Astrocyte of the hippocampus (primary cell): Measurements from ENCODE around the gene PYGM.

ENCODE experiments used
- DNase-seq: peaks from one replicate; pipeline ENCODE4 v3.0.0; 2011; ENCODE audit warnings: low read depth, low spot score

The PYGM gene

GRCh38 chr11:64753380-64754123 lies 6.2 kb downstream of the PYGM start:
- no peak for DNase-seq

GRCh38 chr11:64753019-64753379 lies 6.8 kb downstream of the PYGM start:
- no peak for DNase-seq

DNA sequence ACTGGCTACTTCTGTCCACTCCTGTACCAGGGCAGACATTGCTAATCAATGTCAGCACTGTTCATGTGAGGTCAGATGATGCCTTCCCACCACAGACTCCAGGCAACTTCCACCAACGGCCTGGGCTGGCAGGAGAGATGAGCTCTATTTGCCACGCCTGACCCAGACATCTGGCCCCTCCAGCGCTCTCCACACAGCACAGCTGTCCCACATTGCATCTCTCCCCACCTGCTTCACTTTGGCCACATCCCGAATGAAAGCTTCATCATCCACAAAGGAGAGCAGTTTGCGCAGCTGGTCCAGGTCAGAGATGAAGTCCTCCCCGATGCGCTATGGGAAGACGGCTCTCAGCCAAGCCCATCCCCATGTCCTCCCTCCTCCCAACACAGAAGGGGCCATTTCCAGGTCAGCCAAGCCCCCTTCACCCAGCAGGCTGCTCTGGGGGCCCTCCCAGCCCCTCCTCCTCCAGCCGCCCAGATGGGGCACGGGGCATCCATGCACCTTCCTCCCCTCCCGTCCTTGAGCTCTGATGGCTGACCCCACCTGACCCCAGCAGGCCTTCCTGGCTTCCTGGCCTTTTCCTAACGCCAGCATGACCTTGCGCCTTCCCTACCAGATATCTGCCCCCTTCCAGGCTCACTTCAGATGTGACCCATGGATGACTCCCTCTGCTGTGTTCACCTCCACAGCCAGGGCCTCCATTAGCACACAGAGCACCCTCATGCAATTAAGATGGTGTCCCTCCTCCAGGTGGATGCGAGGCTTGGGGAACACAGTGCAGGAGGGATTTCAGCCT lies 7.4 kb downstream of the PYGM start:
- no peak for DNase-seq

- DNase-seq = no peak
Measured at GRCh38 chr11:64751580-64751979, 8.2 kb downstream of the PYGM start.

DNA sequence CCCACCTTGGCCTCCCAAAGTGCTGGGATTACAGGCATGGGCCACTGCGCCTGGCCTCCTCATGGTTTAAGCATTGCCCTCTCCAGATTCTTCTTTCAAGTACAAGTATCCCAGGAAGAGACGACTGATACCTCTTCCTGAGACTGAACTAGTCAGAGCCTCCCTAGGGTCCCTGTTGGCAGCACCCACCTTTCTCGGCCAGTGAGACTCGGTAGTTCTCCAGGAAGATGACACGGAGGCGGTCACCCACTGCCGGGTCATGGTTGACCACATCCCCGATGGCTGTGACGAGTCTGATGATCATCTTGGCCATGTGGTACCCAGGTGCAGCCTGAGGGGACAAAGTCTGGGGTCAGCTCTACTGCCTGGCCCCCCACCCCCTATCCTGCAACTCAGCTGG lies 8.6 kb downstream of the PYGM start:
- no peak for DNase-seq

- DNase-seq = no peak
Measured at GRCh38 chr11:64750361-64751054, 9.3 kb downstream of the PYGM start.

GRCh38 chr11:64747961-64748665 lies 11.7 kb downstream of the PYGM start:
- no peak for DNase-seq

GRCh38 chr11:64746486-64746885 lies 13.3 kb downstream of the PYGM start:
- no peak for DNase-seq

DNA sequence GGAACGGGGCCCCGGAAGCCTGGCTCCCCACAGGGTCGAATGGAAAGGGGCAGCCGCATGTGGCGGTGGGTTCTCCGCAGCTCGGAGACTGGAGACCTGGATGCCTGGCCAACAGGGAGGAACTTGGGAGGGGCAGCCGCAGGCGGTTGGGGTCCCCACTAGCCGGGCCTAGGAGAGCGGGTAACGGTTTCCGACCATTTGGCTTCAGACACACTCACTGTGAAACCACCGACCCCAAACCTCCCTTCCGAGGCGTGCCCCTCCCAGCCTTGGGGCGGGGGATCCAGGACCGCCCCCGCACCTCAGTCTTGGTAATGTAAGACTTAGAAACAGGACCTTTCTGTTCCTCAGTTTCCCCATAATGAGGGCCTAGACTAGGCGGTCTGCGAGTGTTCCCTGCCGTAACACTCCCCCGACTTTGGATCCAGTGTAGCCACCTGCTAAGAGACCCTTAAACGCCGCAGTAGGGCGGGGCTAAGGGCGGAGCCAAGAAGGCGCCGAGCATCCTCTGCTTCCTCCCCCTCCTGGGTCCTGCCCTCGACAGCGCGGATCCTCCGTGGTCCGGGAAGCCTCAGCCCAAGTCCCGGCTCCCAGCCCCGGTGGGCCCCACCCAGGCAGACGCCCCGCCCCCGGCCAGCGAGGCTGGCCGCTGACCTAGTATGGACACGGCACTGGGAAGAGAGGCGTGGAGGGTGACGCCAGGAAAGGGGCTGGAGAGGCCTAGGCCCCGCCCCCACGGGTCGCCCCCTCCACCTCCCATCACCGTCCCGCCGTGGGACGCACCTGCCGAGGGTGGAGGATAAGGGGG lies 14.0 kb downstream of the PYGM start:
- peak; percentile 70 for DNase-seq

DNA sequence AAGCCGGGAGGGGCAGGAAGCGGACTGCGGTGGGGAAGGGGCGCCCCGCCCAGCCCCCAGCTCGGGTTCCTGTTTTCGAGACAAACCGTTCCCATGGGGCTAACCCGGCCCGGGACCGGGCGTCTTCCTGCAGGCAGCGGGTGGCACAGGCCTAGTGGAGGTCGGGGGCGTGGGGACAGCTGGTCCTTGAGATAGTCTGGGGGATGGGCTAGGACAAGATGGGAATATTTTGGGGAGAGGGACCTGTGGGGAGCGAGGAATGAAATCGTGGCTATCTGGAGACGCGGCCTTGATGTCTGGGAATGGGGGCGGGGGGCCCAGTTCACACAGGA lies 14.6 kb downstream of the PYGM start:
- DNase-seq = peak; percentile 26

- DNase-seq = no peak
Measured at GRCh38 chr11:64744544-64745188, 15.1 kb downstream of the PYGM start.

DNA sequence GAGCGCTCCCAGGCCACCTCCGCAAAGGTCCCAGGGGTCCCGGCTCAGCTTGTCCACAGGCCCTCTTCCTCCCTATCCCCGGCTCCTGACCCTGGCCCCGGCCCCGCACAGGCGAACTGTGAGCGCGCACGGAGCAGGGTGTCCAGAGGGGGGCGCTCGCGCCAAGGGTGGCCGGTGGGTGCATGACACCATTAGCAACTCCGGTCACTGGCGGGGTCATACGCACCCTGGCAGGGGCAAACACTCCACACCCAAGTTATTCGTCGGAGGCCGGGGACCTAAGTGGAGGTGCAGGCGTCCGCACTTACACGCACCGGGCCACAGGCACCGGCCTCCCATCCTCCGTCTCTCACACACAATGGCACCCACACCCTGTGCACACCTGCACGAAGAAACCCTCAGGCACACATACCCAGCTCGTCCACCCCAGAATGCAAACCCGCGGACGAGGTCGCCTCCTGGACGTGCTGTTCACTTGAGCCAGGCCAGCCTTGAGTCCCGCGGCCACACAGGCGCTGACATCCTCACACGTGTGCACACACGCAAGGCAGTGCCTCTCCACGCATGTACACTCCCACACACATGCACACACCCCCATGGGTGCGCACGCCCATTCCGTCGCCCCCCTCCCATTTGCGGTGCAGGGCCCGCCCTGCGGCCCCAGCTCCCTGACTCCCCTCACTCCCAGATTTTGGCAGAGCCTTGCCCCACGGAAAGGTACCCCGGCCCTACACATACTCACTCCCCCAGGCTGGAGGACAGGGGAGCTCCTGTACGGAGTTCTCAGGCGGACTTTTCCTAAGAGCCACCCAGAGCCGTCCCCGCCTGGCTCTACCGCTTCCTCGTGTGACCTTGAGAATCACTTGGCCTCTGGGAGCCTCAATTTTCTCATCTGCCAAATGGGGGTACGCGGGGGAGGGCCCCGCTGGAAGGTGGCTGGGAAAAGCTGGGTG lies 15.9 kb downstream of the PYGM start, which contains the start of gene RASGRP2:
RASGRP2 (minus strand) TSS at position 552 of the 953 bp plus-strand sequence. CDS start 1,276 bp downstream, outside the sequence.
- peak; percentile 49 for DNase-seq

GRCh38 chr11:64742889-64743590 lies 16.7 kb downstream of the PYGM start:
- DNase-seq = peak; percentile 65

DNA sequence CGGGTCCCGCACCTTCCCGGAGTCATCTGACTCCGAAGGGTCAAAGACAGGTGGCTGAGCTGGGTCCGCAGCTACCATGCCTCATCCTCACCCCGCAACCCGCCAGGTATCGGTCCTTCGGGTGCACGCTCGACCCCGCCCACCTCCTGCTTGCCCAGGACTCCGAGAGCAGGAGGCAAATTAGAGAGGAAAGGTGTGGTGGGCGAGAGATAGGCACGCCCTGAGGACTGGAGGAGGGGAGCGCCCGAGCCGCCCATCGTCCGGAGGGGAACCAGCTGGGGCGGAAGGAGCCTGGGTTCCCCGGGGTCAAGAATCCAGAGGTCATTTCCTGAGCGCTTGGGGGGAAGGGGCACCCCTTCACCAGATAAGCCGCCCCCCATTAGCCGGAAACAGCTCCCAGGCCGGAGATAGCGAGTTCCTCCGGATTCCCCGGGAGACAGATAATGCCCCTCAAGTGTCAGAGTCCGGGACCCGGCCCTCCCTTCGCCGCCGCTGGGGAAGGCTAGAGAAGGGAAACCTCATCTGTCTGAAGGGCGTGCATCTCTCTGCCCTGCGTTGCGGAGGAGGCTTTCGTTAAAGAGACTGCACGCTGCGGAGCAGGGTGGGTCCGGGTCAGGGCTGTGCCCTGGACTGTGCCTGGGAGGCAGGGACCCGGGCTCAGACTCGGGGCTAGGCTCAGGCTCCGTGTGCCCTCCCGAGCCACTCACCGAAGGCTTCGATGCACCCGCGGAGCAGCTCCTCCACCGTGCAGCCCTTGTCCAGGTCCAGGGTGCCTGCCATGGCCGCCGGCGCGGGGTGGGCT lies 17.5 kb downstream of the PYGM start:
- peak; percentile 14 for DNase-seq

DNA sequence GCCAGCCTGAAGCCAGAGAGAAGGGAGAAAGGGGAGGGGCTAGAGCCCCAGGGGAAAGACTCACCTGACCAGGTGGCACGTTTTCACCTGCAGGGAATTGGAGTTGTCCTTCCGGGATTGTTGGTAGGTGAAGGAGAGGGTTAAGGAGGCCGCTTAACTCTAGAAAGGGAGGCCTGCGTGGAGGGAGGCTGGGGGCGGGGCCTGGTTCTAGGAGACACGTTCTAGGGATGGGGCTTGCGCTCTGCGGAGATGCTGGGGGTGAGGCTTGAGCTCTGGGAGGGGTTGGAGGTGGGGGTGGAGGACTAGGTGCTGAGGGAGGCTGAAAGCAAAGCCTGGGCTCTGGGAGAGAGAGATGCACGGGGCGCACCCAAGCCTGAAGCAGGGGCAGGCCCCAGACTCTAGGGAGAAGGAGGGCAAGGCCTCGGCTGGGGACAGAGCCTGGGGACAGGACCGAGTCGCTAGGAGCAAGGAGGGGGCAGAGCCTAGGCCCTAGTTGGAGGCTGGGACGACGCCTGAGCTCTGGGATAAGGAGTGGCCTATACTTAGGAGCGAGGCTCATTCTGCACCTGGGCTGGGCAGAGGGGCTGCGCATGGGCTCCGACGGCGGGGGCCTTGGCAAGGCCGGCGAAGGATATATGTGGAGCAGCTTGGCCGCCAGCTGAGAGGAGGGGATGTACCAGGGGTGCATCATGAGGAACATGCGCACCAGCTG lies 18.2 kb downstream of the PYGM start:
- DNase-seq = no peak

GRCh38 chr11:64739871-64740270 lies 19.9 kb downstream of the PYGM start:
- no peak for DNase-seq

DNA sequence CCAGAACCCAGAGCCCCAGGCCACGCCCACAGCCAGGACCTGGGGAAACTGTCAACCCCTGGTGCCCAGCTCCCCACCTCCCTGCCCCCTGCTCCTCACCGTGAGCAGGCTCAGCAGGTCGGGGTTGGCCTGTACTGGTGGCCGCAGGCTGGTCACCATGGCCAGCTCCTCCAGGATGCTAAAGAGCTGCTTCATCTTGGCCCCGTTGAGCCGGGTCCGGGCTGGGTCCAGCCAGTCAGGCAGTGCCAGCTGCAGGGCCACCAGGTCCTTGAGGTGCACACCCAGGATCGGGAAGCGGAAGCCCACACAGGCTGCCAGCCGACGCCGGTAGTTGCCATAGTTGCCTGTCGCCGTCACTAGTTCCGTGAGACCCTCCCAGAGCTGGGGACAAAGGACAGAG lies 23.1 kb downstream of the PYGM start:
- no peak for DNase-seq
